ENCODE measurements around the gene SEC31B.

The SEC31B gene

GRCh38 chr10:100446130-100446761 is 73.4 kb downstream of the SEC31B start:
- DNase-seq (ENCODE audit: low read depth in 2 of 2) = no peak

- no peak for DNase-seq (ENCODE audit: low read depth in 2 of 2)
These were observed 77.1 kb downstream of the SEC31B start for GRCh38 chr10:100442548-100442947.

- no peak for DNase-seq (ENCODE audit: low read depth in 2 of 2)
These were observed 80.9 kb downstream of the SEC31B start for GRCh38 chr10:100438674-100439315.
